HG03103 (cell line): Measurements from ENCODE around the gene HAO2.

Experiments used
- ATAC-seq: cut with Tn5 transposase; IDR thresholded peaks from one replicate; pipeline ENCODE4 v1.9.1; 2021; ENCODE audit warnings: low read depth; ENCODE audit not compliant: unreplicated experiment

The HAO2 gene

GRCh38 chr1:119429687-119430086 is 61.1 kb downstream of the HAO2 start:
- no peak for ATAC-seq

GRCh38 chr1:119430486-119430885 is 61.9 kb downstream of the HAO2 start:
- ATAC-seq = no peak

GRCh38 chr1:119431836-119432235 is 63.3 kb downstream of the HAO2 start:
- no peak for ATAC-seq

- ATAC-seq = no peak
Observed at GRCh38 chr1:119435052-119435451, 66.5 kb downstream of the HAO2 start.

- ATAC-seq = no peak
Observed at GRCh38 chr1:119438761-119439160, 70.2 kb downstream of the HAO2 start.

- ATAC-seq = no peak
Observed at GRCh38 chr1:119440721-119441307, 72.2 kb downstream of the HAO2 start.

GRCh38 chr1:119442756-119443155 is 74.2 kb downstream of the HAO2 start:
- ATAC-seq = no peak
